ENCODE data around the gene PBX3.

PBX3 gene

DNA sequence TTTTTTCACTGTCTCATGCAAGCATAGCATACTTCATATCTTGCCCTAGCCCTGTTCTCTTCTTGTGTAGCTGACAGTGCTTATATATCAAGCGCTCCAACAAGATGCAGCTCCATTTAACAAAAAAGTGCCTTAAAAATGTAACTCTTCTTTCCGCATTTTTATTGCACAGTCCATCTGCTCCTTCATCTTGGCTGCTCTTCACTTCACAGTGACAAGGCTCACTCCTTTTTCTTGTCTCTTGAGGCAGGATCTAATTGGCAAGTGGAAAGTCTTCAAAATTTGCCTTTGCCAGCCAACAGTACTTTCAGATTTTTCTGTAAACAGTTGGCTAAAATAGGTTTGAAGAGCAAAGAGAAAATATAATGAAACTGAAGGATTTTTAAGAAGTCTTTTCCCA, 161.8 kb downstream of the PBX3 start:
- DNase-seq: no peak

DNA sequence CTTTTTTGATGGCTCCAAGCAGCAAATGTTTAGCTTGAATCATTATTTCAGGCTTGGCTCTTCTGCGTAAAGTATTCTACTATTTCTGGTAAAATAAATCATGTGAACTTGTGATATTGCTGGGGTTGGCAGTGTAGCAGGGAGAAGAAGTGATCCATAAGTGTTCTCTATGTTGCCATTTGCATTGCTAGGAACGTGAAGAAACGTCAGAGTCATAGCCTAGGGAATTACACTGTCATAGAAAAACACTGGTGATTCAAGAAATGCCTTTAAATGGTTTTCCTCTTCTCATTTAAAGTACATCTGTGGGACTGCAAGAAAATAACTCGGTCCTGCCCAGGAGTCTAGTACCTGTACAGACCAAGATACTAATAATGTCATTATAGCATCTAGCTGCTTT, 162.3 kb downstream of the PBX3 start:
- DNase-seq: no peak

DNA sequence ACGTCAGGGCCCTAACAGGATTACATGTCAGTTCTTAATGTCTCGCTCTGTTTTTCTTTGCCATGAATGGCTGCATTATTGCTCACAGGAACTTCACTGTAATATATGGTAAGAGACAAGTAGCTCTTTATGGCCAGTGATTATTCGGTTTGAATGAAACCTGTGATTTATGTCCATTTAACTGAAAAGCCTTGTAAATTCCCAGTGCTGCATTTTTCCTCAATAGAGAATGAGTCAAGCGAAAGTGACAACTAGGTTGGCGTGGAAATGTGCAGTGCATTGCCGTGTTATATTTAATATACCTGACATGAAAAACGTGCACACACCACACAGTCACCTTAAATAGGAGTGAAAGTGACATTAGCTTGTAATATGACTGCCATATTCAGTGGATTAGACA, 163.1 kb downstream of the PBX3 start:
- DNase-seq: no peak

DNA sequence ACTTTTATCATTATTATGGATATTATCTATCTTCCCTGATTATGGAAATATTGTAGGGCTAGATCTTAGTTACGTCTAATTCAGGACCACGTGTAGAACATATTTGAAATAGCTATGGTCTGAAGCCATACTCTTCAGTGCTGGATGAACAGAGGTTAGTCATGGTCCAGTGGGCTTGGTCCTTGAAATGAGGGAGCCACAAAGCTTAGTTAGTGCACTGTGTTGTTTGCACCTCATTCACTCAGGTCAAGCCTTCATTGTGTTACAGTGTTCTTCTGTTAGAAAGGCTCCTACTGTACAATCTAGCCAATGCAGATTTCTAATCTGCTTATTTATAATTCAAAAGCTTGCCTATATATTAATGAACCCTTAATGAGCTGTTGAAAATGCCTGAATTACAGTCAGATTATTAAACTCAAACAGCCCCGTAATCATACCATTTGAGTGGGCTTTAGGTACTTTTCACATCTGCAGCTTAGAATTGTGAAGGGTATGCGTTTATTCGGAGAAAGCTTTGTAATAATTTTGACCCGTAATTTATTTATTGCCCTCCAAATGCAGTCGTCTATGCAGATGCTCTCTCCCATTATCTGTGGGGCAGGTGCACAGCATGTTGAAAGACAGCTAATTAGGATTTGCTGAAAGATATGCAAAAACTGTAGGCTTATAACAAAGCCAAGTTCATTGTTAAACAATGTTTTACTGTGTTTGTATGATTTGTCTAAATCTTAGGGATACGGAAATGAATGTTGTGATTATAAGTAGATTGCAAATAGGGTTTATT, 164.9 kb downstream of the PBX3 start:
- DNase-seq: no peak

DNA sequence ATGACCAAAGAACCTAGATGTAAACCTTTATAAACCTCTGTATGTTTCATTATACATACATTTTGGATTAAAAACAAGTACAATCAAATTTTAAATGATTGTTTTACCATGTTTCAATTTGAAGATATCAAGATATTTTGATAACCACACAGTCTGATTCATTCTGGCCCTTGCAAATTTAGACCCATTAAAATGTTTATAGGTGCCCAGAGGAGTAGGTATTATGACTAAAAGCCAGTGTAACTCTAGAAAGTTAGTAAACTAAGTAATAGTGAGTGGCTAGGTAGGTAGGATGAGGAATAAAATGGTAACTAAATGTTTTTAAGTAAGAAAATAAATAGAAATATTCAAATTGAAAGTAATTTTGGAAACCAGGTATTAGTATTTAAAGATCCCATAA, 165.5 kb downstream of the PBX3 start:
- no peak for DNase-seq

DNA sequence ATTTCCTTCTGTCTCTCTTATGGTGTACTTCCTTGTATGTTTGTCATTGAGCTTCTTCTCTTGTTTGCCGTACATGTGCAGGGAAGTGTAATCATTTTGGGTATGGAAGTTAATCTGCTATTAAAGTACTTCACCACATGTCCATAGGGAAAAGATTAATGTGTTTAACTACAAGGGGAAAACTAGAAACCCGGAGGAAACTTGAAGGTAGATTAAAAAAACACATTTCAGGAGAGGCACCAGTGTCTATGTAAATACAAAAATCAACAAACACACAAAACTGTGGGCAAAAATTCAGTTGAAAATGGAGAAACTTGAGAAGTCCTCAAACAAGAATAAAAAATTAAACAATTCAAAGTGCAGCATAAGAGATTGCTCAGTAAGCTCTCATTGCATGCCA, 166.4 kb downstream of the PBX3 start:
- DNase-seq: no peak

DNA sequence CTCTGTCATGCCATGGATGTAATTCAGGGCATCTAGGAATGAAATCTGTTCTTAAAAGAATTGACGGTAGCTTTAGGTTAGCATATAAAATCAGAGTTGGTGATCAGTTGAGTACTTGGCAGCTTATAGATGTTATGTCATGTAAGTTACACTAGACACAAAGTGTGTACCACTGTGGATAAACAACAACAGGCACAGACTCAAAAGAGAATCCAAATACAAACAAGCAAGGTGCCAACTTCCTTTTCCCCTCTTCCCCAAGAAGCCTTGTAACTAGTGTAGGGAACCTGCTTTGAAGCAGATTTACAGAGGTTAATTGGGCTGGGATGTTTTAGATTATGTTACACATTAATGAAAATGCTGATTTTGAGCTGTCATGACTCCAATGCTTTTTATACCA, 167.2 kb downstream of the PBX3 start:
- no peak for DNase-seq

DNA sequence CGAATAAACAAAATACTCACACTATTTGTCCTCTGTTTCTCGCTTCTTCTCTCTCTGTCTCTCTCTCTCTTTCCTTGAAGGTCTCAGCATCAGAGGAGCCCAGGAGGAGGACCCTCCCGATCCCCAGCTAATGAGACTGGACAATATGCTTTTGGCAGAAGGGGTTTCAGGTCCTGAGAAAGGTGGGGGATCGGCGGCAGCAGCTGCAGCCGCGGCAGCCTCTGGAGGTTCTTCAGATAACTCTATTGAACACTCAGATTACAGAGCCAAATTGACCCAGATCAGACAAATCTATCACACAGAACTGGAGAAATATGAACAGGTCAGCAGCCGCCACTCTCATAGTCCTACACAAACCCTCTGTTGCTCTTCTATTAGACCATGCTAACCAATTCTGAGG, 168.4 kb downstream of the PBX3 start:
- no peak for DNase-seq

DNA sequence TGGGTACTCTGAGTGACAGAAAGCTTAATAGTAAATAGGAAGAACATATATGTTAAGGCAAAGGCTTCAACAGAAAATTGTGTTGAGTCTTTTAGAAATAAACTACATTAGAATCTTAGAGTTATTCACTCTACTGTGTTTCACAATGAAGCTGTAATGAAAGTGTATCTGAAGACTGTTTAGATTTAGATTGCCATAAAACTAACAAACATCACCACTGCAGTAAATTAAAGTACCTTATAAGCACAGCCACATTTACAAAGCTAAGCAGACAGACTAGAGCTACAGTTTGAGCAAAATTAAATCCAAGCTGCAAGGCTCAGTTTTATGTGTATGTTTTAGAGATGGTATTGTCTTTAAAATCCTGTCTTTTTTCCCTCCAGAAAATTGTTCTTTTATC, 172.4 kb downstream of the PBX3 start:
- no peak for DNase-seq

DNA sequence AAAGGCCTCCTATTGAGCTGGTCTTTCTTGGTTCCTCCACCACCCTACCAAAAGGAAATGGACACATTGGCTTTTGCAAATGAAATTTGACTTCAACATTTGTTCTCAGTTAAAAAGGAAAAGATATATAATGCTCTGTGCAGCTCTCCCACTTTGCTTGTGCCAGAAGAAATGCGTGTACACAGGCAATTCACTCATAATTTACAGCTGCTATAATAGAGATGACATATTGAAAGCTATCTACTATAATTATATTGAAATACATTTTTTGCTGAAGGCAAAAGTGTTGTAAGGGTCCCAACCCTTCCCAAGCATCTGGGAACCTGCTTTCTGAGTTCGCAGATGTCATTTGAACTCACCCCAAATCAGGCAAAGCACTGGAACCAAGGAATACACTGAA, 173.2 kb downstream of the PBX3 start:
- no peak for DNase-seq

DNA sequence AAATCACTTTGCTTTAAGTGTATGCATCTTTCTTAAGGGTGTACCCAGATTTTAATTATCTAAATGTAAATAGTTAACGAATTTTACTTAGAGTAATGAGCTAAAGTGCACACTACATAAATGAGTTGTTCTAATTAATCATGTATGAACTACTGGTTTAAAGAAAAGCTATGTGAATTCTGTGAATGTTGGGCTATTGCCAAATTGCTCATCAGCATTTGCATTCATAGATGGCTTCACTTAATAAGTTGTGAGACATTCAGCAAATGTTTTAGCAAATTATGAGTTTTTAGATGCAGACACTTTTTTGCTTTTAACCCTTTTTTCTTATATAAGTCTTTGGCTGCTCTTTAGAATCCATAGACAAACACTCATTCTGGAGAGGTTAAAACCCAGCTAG, 175.7 kb downstream of the PBX3 start:
- no peak for DNase-seq

DNA sequence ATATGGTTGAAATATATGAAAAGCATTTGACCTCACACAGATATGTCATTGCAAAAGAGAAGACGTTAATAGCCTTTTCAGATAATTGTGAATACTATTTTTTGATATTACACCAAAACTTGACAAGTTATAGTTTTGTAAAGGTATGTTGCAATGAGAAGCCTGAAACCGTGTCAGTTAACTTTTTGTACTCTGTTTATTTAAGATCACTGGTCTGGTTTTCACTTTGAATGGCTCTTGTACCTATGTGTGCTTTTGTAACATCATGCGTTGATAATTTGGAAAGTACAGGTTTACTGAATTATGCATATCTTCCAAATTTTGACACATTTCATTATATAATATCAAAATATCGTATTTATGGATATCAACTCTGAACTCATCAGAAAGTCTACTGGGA, 177.2 kb downstream of the PBX3 start:
- DNase-seq: no peak

DNA sequence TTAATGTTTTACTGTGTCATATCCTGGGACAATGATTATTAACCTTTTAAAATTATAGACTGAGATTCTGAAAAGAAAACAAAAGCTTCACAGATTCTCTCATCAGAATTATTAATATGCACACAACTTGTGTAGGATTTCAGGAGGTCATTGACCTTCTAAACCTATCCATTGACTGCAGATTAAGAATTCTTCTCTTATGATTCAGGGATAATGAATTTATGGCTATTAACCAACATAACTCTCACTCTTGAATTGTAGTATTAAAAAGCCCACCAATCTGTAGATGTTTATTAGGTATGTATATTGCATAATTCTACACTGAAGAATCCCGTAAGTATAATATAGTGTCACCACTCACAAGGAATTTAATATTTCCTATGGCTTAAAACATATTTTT, 179.8 kb downstream of the PBX3 start:
- DNase-seq: no peak

DNA sequence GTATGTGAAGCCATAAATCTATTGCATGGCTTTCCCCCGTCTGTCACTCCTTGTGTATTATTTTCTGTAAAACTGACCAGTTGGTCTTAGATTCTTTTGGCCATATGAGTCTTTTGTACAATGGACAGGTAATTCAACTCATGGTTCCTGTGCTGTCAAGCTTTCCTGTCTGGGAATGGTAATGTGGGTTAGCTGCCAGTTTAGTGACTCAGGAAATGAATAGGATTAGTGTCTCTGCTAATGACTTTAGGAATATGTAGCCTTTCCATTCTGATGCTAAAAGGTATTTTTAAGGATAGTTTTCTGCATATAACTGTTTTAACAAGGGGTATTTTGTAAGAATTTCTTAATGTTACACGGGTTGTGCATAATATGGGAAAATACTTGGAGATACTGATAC, 182.7 kb downstream of the PBX3 start:
- DNase-seq: no peak

DNA sequence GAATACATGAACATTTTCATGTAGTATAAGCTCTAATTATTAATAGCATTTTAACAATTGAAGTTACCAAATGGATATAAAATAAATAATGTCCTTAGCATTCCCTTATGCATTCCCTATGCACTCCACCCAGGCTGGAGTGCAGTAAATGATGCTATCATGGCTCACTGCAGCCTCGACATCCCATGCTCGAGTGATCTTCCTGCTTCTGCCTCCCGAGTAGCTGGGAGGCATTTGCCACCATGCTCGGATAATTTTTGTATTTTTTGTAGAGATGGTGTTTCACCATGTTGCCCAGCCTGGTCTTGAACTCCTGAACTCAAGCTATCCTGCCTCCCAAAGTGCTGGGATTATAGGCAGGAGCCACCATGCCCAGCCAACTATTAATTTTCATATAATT, 184.0 kb downstream of the PBX3 start:
- no peak for DNase-seq

DNA sequence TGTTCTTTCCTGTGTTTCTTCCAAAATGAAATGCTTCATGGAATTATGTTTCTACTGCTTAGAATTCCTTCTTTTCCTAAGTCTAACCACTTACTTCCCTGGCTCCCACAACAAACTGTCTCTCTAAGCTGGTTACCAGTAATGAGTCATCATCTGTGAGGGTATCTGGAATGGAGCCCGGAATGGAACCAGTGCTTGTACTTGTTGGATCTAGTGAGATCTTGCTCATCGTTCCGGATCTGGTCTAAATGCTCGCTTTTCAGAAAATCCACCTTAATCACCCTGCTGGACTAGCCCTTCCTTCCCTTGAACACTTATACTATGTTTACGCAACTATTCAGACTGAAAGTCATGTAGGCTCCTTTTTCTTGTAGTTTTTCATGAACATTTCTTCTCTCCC, 184.8 kb downstream of the PBX3 start:
- DNase-seq: no peak

DNA sequence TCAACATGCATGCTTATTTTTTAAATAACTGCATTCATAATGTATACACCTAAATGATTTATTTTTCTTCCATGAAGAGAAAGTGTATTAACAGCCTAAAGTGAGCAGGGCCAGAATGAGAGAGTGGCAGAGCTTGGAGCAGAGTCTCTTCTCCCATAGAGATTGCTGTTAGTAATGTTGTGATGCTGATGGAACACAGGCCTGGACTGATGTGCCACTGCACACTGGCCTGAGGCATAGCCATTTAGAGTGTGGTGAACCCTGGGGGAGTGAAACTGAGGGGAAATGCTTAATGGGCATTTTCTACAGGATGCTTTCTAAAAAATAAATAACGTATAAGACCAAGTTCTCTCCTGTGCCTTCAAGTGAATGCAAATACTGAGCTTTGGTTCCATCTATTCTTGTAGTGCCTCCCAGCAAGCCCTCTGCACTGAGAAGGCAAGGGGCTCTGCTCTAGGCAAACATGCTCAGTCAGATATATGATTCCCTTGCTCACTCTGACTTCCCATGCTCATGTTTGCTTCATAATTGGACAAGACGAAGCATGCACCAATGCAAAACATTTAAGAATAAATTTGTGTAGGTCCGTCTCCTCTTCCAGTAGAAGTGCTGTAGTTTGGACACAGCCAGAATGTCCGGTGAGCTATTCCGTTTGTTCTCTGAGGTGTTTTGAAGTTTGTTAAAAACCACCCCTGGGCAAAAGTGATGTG, 185.7 kb downstream of the PBX3 start:
- DNase-seq: no peak

DNA sequence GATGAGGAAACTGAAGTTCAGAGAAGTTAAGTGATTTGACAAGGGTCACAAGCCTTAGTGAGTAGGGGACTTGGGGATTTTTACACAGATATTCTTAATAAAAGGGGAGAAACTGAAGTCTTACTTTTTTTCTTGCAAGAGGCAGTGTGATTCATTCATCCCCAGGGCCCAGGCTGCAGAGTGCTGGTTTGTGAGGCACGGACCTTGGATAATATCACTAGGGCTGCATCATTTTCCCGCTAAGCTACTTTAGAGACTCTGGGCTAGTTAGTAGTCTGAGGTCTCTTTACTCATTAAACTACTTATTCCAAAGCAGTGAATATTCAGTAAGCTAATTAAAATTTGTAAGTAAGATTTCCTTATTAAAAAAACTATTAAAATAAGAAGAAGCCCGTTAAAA, 195.0 kb downstream of the PBX3 start:
- no peak for DNase-seq

DNA sequence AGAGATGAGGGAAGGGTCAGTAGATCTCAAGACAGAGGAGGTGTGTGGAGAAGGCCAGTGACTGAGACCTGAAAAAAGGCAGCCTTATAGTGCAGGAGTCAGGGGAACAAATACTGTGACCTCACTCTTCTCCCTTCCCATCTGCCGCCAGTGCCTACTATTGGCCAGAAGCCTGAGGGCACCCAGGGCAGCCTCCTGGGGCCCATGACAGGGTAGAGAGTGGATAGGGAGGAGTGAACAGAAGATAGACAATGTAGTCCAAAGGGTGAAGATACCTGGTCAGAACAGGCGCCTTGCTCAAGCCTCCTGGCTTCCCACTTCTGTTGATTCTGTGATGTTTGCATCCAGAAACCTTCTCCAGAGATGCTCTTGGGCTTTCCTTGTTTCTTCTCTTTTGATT, 196.7 kb downstream of the PBX3 start:
- no peak for DNase-seq

DNA sequence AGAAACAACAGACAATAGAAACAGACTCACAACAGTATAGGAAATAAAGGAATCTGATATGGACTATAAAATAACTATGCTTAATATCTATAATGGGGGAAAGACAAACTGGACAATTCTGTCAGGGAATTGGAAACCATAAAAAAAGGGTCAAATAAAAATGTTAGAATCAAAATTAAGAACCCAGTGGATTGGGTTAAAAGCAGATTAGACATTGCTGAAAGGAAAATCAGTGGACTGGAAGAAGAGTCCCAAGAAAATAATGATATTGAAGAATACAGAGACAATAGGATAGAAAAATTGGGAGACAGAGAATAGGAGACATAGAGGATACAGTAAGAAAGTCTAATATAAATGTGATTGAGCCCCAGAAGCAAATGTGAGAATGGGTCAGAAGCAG, 199.2 kb downstream of the PBX3 start:
- no peak for DNase-seq

DNA sequence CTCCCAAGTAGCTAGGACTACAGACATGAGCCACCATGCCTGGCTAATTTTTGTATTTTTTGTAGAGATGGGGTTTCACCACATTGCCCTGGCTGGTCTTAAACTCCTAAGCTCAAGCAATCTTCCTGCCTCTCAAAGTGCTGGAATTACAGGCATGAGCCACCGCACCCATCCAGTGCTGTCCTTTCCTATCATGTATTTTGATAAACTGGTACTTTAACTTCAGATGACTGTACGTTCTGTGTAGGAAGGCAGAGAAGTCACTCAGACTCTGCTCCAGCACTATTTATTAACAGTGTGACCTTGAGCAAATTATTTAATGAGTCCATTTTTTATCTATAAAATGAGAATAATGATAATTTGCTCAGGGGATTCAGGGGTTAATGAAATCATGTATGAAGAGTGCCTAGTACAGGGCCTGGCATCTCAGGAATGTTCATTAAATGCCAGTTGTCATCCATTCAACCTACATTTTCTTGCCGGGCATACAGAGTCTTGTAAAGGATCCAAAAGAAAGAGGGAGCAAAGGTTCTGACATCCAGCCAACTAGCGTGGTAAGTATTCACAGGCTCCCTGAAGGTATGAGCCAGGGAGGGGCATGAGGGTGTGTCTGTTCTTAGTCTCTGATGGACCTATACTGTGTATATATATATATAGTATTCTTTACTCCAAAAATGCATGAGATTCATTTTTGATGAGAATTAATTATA, 201.9 kb downstream of the PBX3 start:
- DNase-seq: no peak

DNA sequence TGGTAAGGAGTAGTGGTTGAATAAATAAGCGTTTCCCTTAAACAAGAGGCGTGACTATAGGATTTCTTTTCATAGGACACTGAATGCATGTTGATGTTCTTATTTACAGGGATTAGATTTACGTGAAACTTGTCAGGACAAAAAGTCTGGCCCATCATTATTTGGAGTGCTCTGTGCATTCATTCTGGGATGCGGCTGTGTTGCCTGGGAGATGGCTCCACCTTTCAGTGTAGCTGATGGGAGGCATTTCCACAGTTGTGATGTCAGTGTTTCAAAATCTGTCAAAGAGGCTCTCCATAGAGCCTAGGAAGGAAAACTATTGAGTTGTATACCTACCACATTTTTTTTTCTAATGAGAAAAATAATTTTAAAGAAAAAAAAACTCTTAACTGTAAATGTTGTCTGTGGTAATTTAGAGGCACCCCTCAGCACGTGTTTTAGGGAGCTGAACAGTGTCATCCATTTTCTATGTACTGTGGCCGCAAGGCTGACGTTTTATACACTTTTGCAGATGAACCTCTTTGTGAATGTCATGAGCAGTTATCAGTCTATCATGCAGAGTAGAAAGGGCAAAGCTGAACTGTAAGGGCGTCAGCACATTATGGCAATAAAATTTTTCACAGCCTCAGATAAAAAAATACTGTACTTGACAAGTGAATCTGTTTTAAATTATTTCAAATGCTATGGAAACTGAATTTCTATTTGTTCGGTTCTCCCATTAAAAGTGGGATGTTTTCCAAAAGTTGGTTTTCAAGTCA, 202.7 kb downstream of the PBX3 start:
- no peak for DNase-seq

DNA sequence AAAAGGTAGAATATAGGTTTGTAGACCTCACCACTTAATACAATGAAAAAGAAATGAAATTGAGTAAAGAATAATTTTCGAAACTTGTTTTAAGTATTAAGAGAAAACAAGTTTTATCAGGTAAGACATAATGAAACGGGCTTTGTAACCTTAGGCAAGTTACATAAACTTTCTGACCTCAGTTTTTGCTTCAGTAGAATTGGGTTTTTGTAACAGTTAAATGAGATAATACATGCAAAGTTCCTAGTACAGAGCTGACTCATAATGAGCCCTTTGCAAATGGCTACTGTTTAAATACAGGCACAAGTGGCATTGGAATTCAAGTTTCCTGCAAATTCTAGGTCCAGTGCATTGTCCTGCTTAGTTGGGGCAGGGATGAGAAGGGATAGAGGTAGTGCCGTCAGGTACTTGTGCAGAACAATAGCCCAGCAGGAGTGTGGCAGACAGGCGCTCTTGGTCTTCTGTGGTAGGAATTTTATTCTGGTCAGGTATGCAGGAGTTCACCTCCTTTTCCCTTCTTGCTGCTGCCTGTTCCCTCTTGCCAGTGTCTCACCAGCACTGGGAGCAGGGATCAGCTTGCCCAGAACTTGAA, 203.8 kb downstream of the PBX3 start:
- DNase-seq: no peak

Data from activated effector memory CD4-positive, alpha-beta T cell treated with anti-CD3 and anti-CD28 coated beads, Interleukin-2, amount 50 U/mL, for 16 hours (primary cell).